PFSK-1 (cell line): ENCODE results near the gene PPP2R2B.

ENCODE experiments used
- FOXP2 ChIP-seq: optimal IDR thresholded peaks from 2 replicates; pipeline ENCODE3; 2011; ENCODE audit warnings: borderline replicate concordance, control low read depth, inconsistent platforms; ENCODE audit not compliant: insufficient read depth; ENCODE audit errors: extremely low read length, extremely low read depth
- POLR2AphosphoS5 ChIP-seq: IDR thresholded peaks from 2 replicates; pipeline ENCODE4 v1.6.1; 2012; ENCODE audit warnings: low read depth, mild to moderate bottlenecking, control low read depth, low read length, moderate library complexity
- REST ChIP-seq, 2 experiments: IDR thresholded peaks; 2 replicates each; pipeline versions ENCODE4 v1.6.1 to v1.8.0; 2011 to 2012; ENCODE audit warnings: low read depth in 2 of 2, low read length in 2 of 2, control low read depth in 1 of 2, inconsistent platforms in 1 of 2, mild to moderate bottlenecking in 1 of 2, moderate library complexity in 1 of 2; ENCODE audit not compliant: insufficient read depth in 1 of 2
- SIN3A ChIP-seq: IDR thresholded peaks from 2 replicates; pipeline ENCODE4 v1.6.1; 2012; ENCODE audit warnings: mild to moderate bottlenecking, low read length, moderate library complexity, borderline replicate concordance; ENCODE audit not compliant: insufficient read depth
- TAF1 ChIP-seq: IDR thresholded peaks from 2 replicates; pipeline ENCODE4 v1.6.1; 2012; ENCODE audit warnings: low read length, control low read depth, borderline replicate concordance; ENCODE audit not compliant: insufficient read depth

The PPP2R2B gene

GRCh38 chr5:146762830-146763229, 115.7 kb downstream of the PPP2R2B start:
- TF ChIP-seq POLR2AphosphoS5: no peak
- no peak for TF ChIP-seq REST (IDR thresholded peaks at IDR 0.05; ENCODE audit: insufficient read depth in 1 of 2, low read depth in 2 of 2, low read length in 2 of 2)
- TF ChIP-seq SIN3A: no peak
- TF ChIP-seq TAF1: no peak
- TF ChIP-seq FOXP2: no peak

GRCh38 chr5:146761811-146762210, 116.7 kb downstream of the PPP2R2B start:
- TF ChIP-seq FOXP2: no peak
- TF ChIP-seq POLR2AphosphoS5: no peak
- no peak for TF ChIP-seq REST (IDR thresholded peaks at IDR 0.05; ENCODE audit: insufficient read depth in 1 of 2, low read depth in 2 of 2, low read length in 2 of 2)
- no peak for TF ChIP-seq TAF1
- no peak for TF ChIP-seq SIN3A

- TF ChIP-seq TAF1 (no peak), REST (IDR thresholded peaks at IDR 0.05; ENCODE audit: insufficient read depth in 1 of 2, low read depth in 2 of 2, low read length in 2 of 2) (no peak), POLR2AphosphoS5 (no peak), FOXP2 (no peak), SIN3A (no peak)
These were observed 119.6 kb downstream of the PPP2R2B start for GRCh38 chr5:146758938-146759337.

GRCh38 chr5:146758076-146758475, 120.5 kb downstream of the PPP2R2B start:
- TF ChIP-seq TAF1 (no peak), REST (IDR thresholded peaks at IDR 0.05; ENCODE audit: insufficient read depth in 1 of 2, low read depth in 2 of 2, low read length in 2 of 2) (no peak), FOXP2 (no peak)

- TF ChIP-seq REST (IDR thresholded peaks at IDR 0.05; ENCODE audit: insufficient read depth in 1 of 2, low read depth in 2 of 2, low read length in 2 of 2) (no peak), TAF1 (no peak), SIN3A (no peak), FOXP2 (no peak), POLR2AphosphoS5 (no peak)
These were observed 122.0 kb downstream of the PPP2R2B start for GRCh38 chr5:146756546-146756945.
